H9 (cell line): Measurements from ENCODE around the gene UBAC2. TPM values are rescaled to one million over a fixed set of nuclear protein-coding genes. Genes with fewer than 3 reads are reported as not detected.

Source experiments
- DNase-seq: peaks from one replicate; pipeline ENCODE4 v3.0.0-alpha.2; 2017
- H2AFZ ChIP-seq: one replicate; pipeline ENCODE4 v1.6.1; 2013; ENCODE audit warnings: mild to moderate bottlenecking, low read length, control low read depth, moderate library complexity
- H2AK5ac ChIP-seq: 2 replicates; pipeline ENCODE4 v1.6.1; 2013; ENCODE audit warnings: low read length, control low read depth, mixed read lengths; ENCODE audit not compliant: insufficient read length
- H2BK120ac ChIP-seq: one replicate; pipeline ENCODE4 v1.6.1; 2013; ENCODE audit warnings: low read depth, mild to moderate bottlenecking, low read length, control low read depth, inconsistent platforms; ENCODE audit not compliant: poor library complexity, severe bottlenecking
- H2BK12ac ChIP-seq: 2 replicates; pipeline ENCODE4 v1.6.1; 2013; ENCODE audit warnings: low read length, control low read depth, mixed read lengths, low read depth; ENCODE audit not compliant: insufficient read length
- H2BK15ac ChIP-seq: 2 replicates; pipeline ENCODE4 v1.6.1; 2013; ENCODE audit warnings: low read depth, low read length, control low read depth
- H2BK20ac ChIP-seq: one replicate; pipeline ENCODE4 v1.6.1; 2013; ENCODE audit warnings: low read depth, mild to moderate bottlenecking, low read length, control low read depth, inconsistent platforms; ENCODE audit not compliant: poor library complexity, severe bottlenecking
- H2BK5ac ChIP-seq: 2 replicates; pipeline ENCODE4 v1.6.1; 2013; ENCODE audit warnings: low read length, control low read depth, mixed read lengths; ENCODE audit not compliant: insufficient read length
- H3K14ac ChIP-seq: 2 replicates; pipeline ENCODE4 v1.6.1; 2013; ENCODE audit warnings: low read length, control low read depth; ENCODE audit not compliant: insufficient read depth
- H3K18ac ChIP-seq: 2 replicates; pipeline ENCODE4 v1.6.1; 2013; ENCODE audit warnings: low read depth, mild to moderate bottlenecking, mixed read lengths, low read length, control low read depth; ENCODE audit not compliant: insufficient read length
- H3K23ac ChIP-seq: 2 replicates; pipeline ENCODE4 v1.6.1; 2013; ENCODE audit warnings: low read length, control low read depth, mixed read lengths, low read depth; ENCODE audit not compliant: insufficient read length
- H3K23me2 ChIP-seq: 2 replicates; pipeline ENCODE4 v1.6.1; 2013; ENCODE audit warnings: low read depth, mild to moderate bottlenecking, mixed read lengths, low read length, control low read depth; ENCODE audit not compliant: insufficient read length, poor library complexity, severe bottlenecking
- H3K27ac ChIP-seq: 2 replicates; pipeline ENCODE4 v1.5.1; 2013; ENCODE audit warnings: low read length, control low read depth, mixed read lengths, low read depth; ENCODE audit not compliant: insufficient read length
- H3K27me3 ChIP-seq: 2 replicates; pipeline ENCODE4 v1.6.1; 2013; ENCODE audit warnings: low read length, control low read depth, inconsistent platforms; ENCODE audit not compliant: insufficient read depth
- H3K4ac ChIP-seq: 2 replicates; pipeline ENCODE4 v1.6.1; 2013; ENCODE audit warnings: low read depth, mild to moderate bottlenecking, control low read depth, inconsistent platforms, low read length, moderate library complexity
- H3K4me1 ChIP-seq: 2 replicates; pipeline ENCODE4 v1.6.1; 2013; ENCODE audit warnings: low read length, control low read depth, inconsistent platforms; ENCODE audit not compliant: insufficient read depth
- H3K4me2 ChIP-seq: 2 replicates; pipeline ENCODE4 v1.6.1; 2013; ENCODE audit warnings: low read length, control low read depth, mixed read lengths; ENCODE audit not compliant: insufficient read length, insufficient read depth
- H3K56ac ChIP-seq: 2 replicates; pipeline ENCODE4 v1.6.1; 2013; ENCODE audit warnings: low read depth, mild to moderate bottlenecking, mixed read lengths, low read length, control low read depth; ENCODE audit not compliant: insufficient read length
- H3K79me1 ChIP-seq: 2 replicates; pipeline ENCODE4 v1.6.1; 2013; ENCODE audit warnings: low read depth, mild to moderate bottlenecking, moderate library complexity, low read length, control low read depth, inconsistent platforms; ENCODE audit not compliant: insufficient read depth, poor library complexity, severe bottlenecking
- H3K79me2 ChIP-seq: 2 replicates; pipeline ENCODE4 v1.6.1; 2013; ENCODE audit warnings: low read length, control low read depth, inconsistent platforms; ENCODE audit not compliant: insufficient read depth
- H3K9ac ChIP-seq: 2 replicates; pipeline ENCODE4 v1.6.1; 2013; ENCODE audit warnings: low read length, control low read depth, mixed read lengths; ENCODE audit not compliant: insufficient read length; ENCODE audit errors: extremely low read depth
- H3K9me3 ChIP-seq: one replicate; pipeline ENCODE4 v1.6.1; 2013; ENCODE audit warnings: low read depth, low read length, inconsistent platforms; ENCODE audit not compliant: control insufficient read depth
- H3T11ph ChIP-seq: one replicate; pipeline ENCODE4 v1.6.1; 2013; ENCODE audit warnings: mild to moderate bottlenecking, low read length, control low read depth, inconsistent platforms
- H4K20me1 ChIP-seq: one replicate; pipeline ENCODE4 v1.6.1; 2013; ENCODE audit not compliant: control insufficient read depth, insufficient read length, insufficient read depth
- H4K5ac ChIP-seq: 2 replicates; pipeline ENCODE4 v1.6.1; 2013; ENCODE audit warnings: low read depth, mild to moderate bottlenecking, mixed read lengths, low read length, control low read depth; ENCODE audit not compliant: insufficient read length
- H4K8ac ChIP-seq: replicated peaks from 2 replicates; pipeline ENCODE4 v1.6.1; 2013; ENCODE audit warnings: low read length, control low read depth, mixed read lengths, low read depth; ENCODE audit not compliant: insufficient read length
- H4K91ac ChIP-seq: 2 replicates; pipeline ENCODE4 v1.6.1; 2013; ENCODE audit warnings: low read depth, mild to moderate bottlenecking, moderate library complexity, mixed read lengths, low read length, control low read depth; ENCODE audit not compliant: insufficient read length
- H3K27ac Mint-ChIP-seq, 3 experiments: 2 replicates in 2 of 3; 3 replicates in 1 of 3; pipeline ENCODE4 v1.8.0; 2020 to 2021; ENCODE audit warnings: mixed read lengths in 3 of 3, mild to moderate bottlenecking in 1 of 3, moderate library complexity in 1 of 3
- H3K27me3 Mint-ChIP-seq: 2 replicates; pipeline ENCODE4 v1.8.0; 2021; ENCODE audit warnings: low read depth, mild to moderate bottlenecking, moderate library complexity, mixed read lengths
- H3K36me3 Mint-ChIP-seq, 3 experiments: 2 replicates in 2 of 3; 3 replicates in 1 of 3; pipeline ENCODE4 v1.8.0; 2020 to 2021; ENCODE audit warnings: low read depth in 3 of 3, mixed read lengths in 3 of 3; ENCODE audit not compliant: insufficient read depth in 1 of 3
- H3K4me1 Mint-ChIP-seq, 2 experiments: 2 replicates each; pipeline ENCODE4 v1.8.0; 2020; ENCODE audit warnings: mixed read lengths in 2 of 2
- H3K4me3 Mint-ChIP-seq, 2 experiments: 2 replicates in 1 of 2; 3 replicates in 1 of 2; pipeline ENCODE4 v1.8.0; 2020 to 2021; ENCODE audit warnings: mild to moderate bottlenecking in 2 of 2, mixed read lengths in 2 of 2, moderate library complexity in 1 of 2
- H3K9me3 Mint-ChIP-seq, 2 experiments: 2 replicates in 1 of 2; 3 replicates in 1 of 2; pipeline ENCODE4 v1.8.0; 2020; ENCODE audit warnings: mild to moderate bottlenecking in 2 of 2, mixed read lengths in 2 of 2, moderate library complexity in 1 of 2
- WGBS: extraction: QIAGEN DNeasy Blood & Tissue Kit; methylation state at CpG from one replicate; pipeline ENCODE4 v1.1.7; 2013; ENCODE audit warnings: missing lambda C conversion rate, low lambda C conversion rate, mixed read lengths; ENCODE audit not compliant: insufficient read length; ENCODE audit errors: extremely low coverage; 5-methylcytosine and 5-hydroxymethylcytosine counted together
- total RNA-seq: library from RNA; stranded (reverse); gene quantifications from 2 replicates; pipeline ENCODE4 v1.2.1, GENCODE V29; 2021
- TF ChIP-seq, protein P1 (sequence below): fragments of 200-600 bp; sonication (generic); conservative IDR thresholded peaks from 3 replicates; pipeline ENCODE4 v1.8.0; 2021; ENCODE audit warnings: antibody characterized with exemption, mild to moderate bottlenecking

The UBAC2 gene
- total RNA-seq, 1 experiment from 2014 or later, result 52.3 TPM

DNA sequence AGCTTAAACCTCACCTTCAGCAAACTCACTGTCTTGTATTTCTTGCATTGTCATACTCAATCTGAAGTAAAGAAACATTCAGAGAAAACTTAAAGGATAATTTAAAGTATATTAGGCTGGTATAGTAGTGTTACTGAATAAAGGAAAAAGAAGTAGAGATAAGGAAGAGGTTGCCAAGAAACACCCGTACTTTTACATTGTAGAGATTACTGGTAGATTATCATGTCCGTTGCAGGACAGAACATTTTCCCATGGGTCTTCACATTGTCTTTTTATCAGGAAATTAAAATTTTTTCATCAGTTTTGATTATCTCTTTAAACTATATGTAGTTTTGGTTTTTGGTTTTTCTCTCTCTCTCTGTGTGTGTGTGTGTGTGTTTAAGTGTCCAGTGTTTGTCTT is 126.5 kb downstream of the UBAC2 start:
- no peak overlapping the region for H4K8ac ChIP-seq
- H3K23me2 ChIP-seq, result no peaks in the 10 kb centered on the region
- no peaks in the 10 kb centered on the region for H3K4me1 Mint-ChIP-seq
- H2AFZ ChIP-seq, result no peak overlapping the region
- no peak overlapping the region for H2AK5ac ChIP-seq
- H3K79me2 ChIP-seq, result no peaks in the 10 kb centered on the region
- no peak overlapping the region for H3K27ac Mint-ChIP-seq
- no CpG with 5 or more reads among the region's 2 CpGs for WGBS
- H3K27me3 Mint-ChIP-seq, result no peaks in the 10 kb centered on the region
- no peak overlapping the region for H2BK12ac ChIP-seq
- H2BK15ac ChIP-seq, result no peak overlapping the region
- DNase-seq, result no peak
- H4K20me1 ChIP-seq, result no peaks in the 10 kb centered on the region
- no peak overlapping the region for H3K14ac ChIP-seq
- H3K36me3 Mint-ChIP-seq, result peaks cover 0 to 20% (median 11%) of the 10 kb centered on the region in 3 experiments; a peak in 4 of 7 replicates
- H3K4me1 ChIP-seq, result no peaks in the 10 kb centered on the region
- no peak overlapping the region for H3K56ac ChIP-seq
- no peak overlapping the region for H4K5ac ChIP-seq
- H3K18ac ChIP-seq, result no peak overlapping the region
- no peak overlapping the region for H3K4me3 Mint-ChIP-seq
- no peak overlapping the region for H3K9ac ChIP-seq
- H3K79me1 ChIP-seq, result no peaks in the 10 kb centered on the region
- H3K23ac ChIP-seq, result no peak overlapping the region
- H2BK5ac ChIP-seq, result no peak overlapping the region
- H2BK120ac ChIP-seq, result no peak overlapping the region
- TF ChIP-seq, protein P1, sequence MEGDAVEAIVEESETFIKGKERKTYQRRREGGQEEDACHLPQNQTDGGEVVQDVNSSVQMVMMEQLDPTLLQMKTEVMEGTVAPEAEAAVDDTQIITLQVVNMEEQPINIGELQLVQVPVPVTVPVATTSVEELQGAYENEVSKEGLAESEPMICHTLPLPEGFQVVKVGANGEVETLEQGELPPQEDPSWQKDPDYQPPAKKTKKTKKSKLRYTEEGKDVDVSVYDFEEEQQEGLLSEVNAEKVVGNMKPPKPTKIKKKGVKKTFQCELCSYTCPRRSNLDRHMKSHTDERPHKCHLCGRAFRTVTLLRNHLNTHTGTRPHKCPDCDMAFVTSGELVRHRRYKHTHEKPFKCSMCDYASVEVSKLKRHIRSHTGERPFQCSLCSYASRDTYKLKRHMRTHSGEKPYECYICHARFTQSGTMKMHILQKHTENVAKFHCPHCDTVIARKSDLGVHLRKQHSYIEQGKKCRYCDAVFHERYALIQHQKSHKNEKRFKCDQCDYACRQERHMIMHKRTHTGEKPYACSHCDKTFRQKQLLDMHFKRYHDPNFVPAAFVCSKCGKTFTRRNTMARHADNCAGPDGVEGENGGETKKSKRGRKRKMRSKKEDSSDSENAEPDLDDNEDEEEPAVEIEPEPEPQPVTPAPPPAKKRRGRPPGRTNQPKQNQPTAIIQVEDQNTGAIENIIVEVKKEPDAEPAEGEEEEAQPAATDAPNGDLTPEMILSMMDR, result no peak
- no peak overlapping the region for H3K4ac ChIP-seq
- H3K27me3 ChIP-seq, result no peaks in the 10 kb centered on the region
- no peaks in the 10 kb centered on the region for H3K9me3 Mint-ChIP-seq
- no peaks in the 10 kb centered on the region for H3K9me3 ChIP-seq
- H3K4me2 ChIP-seq, result no peak overlapping the region
- H3T11ph ChIP-seq, result no peak overlapping the region
- no peak overlapping the region for H3K27ac ChIP-seq
- no peak overlapping the region for H4K91ac ChIP-seq
- H2BK20ac ChIP-seq, result no peak overlapping the region
